Right ventricle myocardium inferior (tissue), 1 donor: ENCODE data around the gene ATP5ME. TPM values are rescaled to one million over a fixed set of nuclear protein-coding genes. Genes with fewer than 3 reads are reported as not detected.

Experiments
- ATAC-seq: fragments of 200-7000 bp; cut with Tn5 transposase; one replicate; pipeline ENCODE4 v1.9.1; 2020; ENCODE audit warnings: mild to moderate bottlenecking, moderate library complexity
- DNase-seq: peaks from one replicate; pipeline ENCODE4 v3.0.0; 2021; ENCODE audit errors: missing footprints
- intact Hi-C: fragments of 100-400 bp; cut with DNase I; formaldehyde crosslinking; loops from one replicate; pipeline ENCODE4 v1.11.0; 2022
- total RNA-seq: library from RNA; stranded (reverse); fragmentation: NEBNext Ultra II Directional; extraction: Animal tissue kit (Norgen Biotek cat#: 25700); gene quantifications from one replicate; pipeline ENCODE4 v1.2.1, GENCODE V29; 2021
- donor health status: DM: no; HTN: yes; CAD: no; lungs with severe emphysema.

The ATP5ME gene
- total RNA-seq, 1 donor from 2014 or later: 1,162 TPM

DNA sequence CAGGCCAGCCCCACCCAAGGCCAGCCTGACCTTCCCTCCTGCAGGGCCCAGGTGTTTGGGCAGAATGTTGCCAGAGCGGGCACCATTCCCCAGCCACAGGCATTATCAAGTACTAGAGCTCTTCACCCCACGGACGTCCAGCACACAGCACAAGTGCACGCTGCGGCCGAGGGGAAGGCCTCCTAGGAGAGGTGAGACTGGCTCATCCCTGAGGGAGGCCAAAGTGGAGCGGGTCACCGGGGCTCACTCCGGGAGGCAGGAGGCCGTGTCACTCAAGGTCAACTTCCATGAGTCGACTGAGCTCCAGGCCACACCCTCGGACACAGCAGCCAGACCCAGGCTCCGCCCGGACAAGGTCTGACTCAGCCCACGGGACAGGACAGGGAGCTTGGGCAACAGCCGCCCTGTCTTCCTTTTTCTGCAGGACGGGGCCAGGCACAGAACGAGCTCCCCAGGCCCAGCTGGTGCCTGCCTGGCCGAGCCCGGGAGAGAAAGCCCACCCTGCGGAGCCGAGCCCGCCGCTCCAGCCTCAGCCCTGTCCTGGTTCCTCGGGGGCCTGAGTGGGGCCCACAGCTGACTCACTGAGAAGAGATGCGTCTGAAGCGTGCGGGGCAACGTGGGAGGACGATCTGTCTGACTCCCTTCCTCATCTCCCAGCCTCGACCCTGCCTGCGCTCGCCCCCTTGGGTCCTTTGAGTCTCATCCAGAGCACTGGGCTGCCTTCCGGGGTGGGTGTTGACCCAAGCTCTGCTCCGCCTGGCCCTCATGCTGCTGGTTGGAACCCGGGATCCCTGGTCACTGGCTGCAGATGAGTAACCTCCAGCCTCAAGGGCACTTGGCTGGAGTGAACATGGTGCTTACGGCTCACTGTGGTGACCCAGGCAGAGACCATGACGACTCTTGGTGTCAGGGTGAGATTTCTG, 13.2 kb upstream of the ATP5ME start:
- intact Hi-C loops: no loop called here
- peak; percentile 90 for ATAC-seq
- DNase-seq: peak; percentile 96

- peak; percentile 72 for DNase-seq
- intact Hi-C loops: no loop called here
Measured at GRCh38 chr4:686413-687040, 12.5 kb upstream of the ATP5ME start.

DNA sequence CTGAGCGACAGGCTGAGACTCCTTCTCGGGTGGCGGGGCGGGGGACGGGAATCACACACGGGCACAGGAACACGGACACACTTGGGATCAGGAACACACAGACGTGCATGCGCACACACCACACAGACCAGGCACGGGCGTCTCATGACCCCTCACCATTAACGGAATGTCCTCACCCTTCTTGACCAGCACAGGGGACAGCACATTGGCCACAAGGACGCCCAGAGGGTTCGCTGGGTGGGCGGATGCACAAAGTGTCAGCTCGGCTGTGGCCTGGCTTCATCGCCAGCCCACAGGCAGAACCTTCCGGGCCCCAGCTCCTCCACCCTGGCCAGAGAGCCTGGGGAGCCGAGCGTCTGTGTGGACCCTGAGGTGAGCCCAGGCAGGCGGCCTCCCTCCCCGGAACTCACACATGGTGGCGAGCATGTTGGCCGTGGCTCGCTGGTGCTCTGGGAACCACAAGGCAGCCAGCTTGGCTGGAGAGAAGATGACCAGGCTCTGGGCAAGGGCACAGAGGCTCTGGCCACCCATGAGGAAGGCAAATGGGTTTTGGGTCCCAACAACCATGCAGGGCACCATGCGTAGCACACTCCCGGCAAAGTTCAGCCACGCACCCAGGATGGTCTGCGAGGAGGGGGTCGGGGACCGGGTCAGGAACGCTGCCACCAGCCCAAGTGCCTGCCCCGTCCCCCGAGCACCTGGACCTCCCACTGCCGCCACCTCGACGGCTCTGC, 11.8 kb upstream of the ATP5ME start:
- DNase-seq (peak; percentile 44), ATAC-seq (no peak)
- intact Hi-C loops: no loop called here

More at GRCh38 chr4:686413-687040, 12.5 kb upstream of the ATP5ME start:
- ATAC-seq: no peak

- ATAC-seq (no peak), DNase-seq (peak; percentile 67)
- intact Hi-C loops: no loop called here
Measured at GRCh38 chr4:684623-685327, 10.7 kb upstream of the ATP5ME start.

DNA sequence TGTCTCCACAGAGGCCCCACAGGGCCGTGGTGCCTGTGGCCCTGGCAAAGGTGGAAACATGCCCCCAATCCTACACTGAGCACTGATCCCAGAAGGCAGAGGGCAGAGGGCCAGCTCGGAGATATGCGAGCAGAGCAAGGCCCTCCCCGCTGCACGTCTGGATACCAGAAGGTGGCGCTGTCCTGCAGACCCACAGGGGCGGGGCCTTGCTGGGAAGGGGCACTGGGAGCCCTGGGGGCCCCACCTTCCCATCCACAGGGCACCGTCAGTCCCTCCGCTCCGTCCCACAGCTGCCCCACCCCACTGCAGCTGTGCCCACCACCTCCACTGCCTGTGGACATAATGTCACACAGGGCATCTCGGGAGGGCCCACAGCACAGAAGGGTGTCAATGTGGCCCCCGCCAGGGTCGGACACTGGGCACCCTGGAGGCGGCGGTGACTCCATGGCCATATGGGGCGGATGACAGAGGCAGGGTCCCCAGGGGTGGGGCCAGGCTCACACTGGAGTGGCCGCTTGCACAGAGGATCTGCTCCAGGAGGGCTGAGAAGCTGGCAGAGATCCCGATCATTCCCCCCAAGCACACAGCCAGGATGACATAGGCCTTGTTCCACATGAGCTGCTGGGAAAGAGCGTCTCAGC, 10.0 kb upstream of the ATP5ME start:
- peak; percentile 27 for ATAC-seq
- peak; percentile 87 for DNase-seq
- intact Hi-C loops: no loop called here

DNA sequence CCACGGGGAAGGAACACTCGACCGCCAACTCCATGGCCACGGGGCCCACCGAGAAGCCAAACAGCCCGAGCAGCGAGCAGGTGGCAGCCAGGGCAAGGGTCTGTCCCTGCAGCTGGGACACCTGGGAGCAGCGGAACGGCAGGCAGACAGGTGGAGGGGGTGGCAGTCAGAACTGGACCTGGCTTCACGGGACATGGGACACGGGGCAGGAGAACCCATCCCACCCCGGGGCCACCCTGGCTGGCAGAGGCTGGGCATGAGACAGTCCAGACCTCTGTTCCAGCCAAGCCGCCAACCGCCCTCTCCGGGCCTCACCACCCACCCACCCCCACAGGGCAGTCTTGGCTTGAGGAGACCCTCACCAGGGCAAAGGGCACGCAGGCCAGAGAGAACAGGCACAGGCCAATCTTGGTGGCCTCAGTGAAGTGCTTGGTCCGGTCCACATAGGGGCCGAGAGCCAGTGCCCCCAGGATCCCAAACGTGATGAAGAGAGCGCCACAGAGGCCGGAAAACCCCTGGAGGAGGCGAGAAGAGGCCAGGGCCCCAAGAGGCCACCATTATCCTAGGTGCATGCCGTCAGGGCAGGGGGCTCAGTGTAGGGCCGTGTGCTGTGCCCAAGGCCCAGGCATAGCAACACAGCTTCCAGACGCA, 9.3 kb upstream of the ATP5ME start:
- intact Hi-C loops: no loop called here
- ATAC-seq (no peak), DNase-seq (peak; percentile 56)

DNA sequence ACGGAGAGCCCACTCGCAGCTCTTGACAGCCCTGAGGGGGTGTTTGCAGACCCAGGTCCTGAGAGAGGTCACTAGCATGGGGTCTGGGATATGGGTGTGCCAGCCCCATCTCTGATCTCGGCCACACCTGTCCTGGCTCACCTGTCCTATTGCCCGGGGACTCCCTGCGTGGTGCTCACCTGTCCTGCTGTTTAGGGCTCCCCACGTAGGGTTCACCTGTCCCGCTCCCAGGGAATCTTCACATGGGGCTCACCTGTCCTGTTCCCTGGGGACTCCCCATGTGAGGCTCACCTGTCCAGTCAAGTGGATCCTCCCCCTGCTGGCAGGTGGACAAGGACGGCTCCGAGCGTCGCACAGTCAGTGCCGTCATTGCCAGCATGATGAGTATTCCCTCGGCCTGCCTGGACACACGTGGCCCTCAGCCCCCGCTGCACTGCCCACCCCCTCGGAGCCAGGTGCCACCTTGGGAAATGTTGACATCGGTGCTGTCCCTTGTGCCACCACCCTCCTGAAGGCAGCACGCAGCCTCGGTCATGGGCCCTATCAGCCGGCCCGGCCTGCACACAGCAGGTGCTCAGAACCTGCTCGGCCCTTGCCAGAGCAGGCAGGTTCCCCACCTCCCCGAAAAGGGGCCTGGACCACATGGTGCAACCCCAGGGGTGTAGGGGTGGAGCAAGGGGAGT, 8.6 kb upstream of the ATP5ME start:
- ATAC-seq (no peak), DNase-seq (peak; percentile 61)
- intact Hi-C loops: no loop called here

GRCh38 chr4:681736-682451, 7.8 kb upstream of the ATP5ME start:
- ATAC-seq (no peak), DNase-seq (peak; percentile 80)
- intact Hi-C loops: no loop called here

DNA sequence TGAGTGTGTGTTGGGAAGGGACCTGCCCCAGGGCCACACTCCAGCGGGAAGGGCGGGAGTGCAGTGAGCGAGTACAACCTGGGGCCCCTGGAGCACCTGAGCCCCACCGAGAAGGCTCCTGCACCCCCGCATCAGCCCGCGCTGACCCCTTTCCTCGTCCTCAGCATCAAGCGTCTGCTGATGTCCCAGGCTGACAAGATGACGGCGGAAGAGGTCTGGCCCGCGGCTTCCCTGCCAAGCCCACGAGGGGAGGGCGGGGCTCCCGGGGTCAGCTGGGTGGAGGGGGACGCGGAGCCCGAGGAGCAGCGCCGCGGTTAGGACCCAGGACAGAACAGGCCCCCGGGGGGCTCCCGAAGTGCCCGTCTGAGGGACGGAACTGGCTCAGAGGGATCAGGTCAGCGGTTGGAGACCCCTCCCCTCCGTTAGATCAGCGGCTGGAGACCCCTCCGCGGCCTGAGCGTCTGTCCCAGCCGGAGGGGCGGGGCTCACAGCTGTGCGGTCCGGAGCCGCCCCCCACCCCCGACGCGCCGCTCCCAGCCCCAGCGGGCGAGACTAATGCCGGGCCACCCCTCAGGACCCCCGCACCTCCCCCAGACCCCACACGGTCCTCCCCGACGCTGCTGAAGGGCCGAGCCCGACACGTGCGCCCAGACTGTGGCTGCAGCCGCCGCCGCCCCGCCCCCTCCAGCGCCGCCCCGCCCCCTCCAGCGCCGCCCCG, 7.0 kb upstream of the ATP5ME start:
- intact Hi-C loops: no loop called here

GRCh38 chr4:680551-680927, 6.5 kb upstream of the ATP5ME start:
- intact Hi-C loops: no loop called here
- peak; percentile 69 for DNase-seq
- no peak for ATAC-seq

More for the DNA sequence above, 7.0 kb upstream of the ATP5ME start:
- peak; percentile 88 for DNase-seq
- ATAC-seq: peak; percentile 40

- ATAC-seq (no peak), DNase-seq (peak; percentile 69)
- intact Hi-C loops: no loop called here
Measured at GRCh38 chr4:680091-680490, 6.0 kb upstream of the ATP5ME start.

- no peak for ATAC-seq
- intact Hi-C loops: no loop called here
- DNase-seq: peak; percentile 46
Measured at GRCh38 chr4:679629-680028, 5.6 kb upstream of the ATP5ME start.

GRCh38 chr4:679104-679481, 5.0 kb upstream of the ATP5ME start:
- DNase-seq: peak; percentile 55
- no peak for ATAC-seq
- intact Hi-C loops: no loop called here

DNA sequence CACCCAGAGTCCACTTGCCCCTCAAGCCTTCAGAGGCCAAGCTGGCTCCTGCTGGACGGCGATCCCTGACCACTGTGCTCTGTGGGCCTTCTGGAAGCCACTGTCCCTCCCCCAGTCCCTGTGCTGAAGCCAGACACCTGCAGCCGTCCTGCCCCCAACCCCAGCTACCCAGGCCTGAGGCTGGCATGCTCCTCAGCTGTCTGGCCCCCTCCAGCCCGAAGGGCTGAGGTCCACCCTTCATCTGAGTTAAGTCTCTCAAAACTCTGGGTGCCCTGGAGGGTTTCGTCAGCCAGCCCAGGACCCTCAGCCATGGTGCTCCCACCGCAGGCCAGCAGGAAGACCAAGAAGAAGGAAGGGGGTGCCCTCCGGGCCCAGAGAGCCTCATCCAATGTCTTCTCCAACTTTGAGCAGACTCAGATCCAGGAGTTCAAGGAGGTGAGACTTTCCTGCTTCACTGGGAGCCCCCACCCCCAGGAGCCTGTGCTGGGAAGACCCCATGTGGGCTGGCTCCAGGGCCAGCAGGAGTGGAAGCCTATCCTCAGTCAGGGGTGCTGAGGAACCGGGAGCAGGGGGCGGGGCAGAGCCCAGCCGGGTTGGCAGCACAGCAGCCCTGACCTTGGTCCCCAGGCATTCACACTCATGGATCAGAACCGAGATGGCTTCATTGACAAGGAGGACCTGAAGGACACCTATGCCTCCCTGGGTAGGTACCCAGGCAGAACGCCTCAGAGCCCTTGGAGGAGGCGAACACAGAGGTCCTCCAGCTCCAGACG, 4.4 kb upstream of the ATP5ME start:
- DNase-seq: peak; percentile 56
- intact Hi-C loops: no loop called here
- no peak for ATAC-seq

DNA sequence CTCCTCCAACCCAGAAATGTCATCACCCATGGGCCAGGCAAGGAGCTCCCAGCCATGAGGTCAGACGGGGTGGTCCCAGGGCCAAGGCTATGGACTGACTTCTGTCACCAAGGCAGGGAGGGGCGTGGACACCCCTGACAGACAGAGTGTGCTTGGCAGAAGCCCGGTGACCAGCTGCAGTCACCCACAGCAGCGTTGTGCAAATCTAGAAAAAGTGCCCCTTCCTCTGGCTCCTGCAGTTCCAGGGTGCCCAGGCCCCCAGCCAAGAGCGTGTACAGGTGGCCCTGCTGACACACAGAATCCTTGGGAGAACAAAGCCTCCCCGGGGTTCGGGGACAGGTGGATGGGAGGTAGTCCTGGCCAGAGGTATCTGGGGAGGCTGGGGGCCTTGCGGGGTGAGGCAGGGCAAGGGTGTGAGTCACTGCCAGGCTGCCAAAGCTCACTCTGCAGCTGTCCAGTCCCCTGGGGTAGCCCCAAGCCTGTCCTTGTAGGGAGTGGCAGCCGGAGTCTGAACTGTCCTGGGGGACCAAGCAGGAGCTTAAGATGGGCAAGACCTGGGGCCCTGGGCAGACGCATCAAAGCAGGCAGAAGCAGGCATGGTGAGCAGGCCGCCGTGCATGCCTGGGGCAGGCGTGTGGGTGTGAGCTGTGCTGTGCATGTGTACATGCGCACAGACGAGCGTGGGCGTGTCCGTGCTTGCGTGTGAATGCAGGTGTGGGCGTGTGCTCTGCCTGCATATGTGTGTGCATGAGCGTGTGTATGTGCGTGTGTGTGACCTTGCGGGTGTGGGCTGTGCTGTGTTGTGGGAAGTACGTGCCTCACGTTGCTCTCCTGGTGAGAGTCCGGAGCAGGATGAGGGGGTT, 3.6 kb upstream of the ATP5ME start:
- intact Hi-C loops: no loop called here
- peak; percentile 59 for DNase-seq
- no peak for ATAC-seq
